Mucosa of gallbladder (tissue), 1 donor: Measurements from ENCODE around the gene MVK. TPM values are rescaled to one million over a fixed set of nuclear protein-coding genes. Genes with fewer than 3 reads are reported as not detected.

Experiments
- DNase-seq: peaks from one replicate; pipeline ENCODE4 v3.0.0-alpha.2; 2020; ENCODE audit warnings: low spot score
- total RNA-seq: library from RNA; stranded (reverse); gene quantifications from one replicate; pipeline ENCODE4 v1.2.1, GENCODE V29; 2021
- donor health status: DM: no; HTN: no; CAD: no.

Gene MVK
- total RNA-seq, 1 donor from 2014 or later = 40.5 TPM

- no peak for DNase-seq
Measured at GRCh38 chr12:109608793-109609192, 35.2 kb downstream of the MVK start.

GRCh38 chr12:109609342-109609741 lies 35.7 kb downstream of the MVK start:
- no peak for DNase-seq

- no peak for DNase-seq
Measured at GRCh38 chr12:109610523-109610922, 36.9 kb downstream of the MVK start.

- no peak for DNase-seq
Measured at GRCh38 chr12:109611223-109611622, 37.6 kb downstream of the MVK start.

- DNase-seq = no peak
Measured at GRCh38 chr12:109612003-109612402, 38.4 kb downstream of the MVK start.

GRCh38 chr12:109612975-109613502 lies 39.4 kb downstream of the MVK start:
- DNase-seq = no peak

- no peak for DNase-seq
Measured at GRCh38 chr12:109613649-109614455, 40.3 kb downstream of the MVK start.

GRCh38 chr12:109615556-109616229 lies 42.1 kb downstream of the MVK start:
- no peak for DNase-seq

- no peak for DNase-seq
Measured at GRCh38 chr12:109617491-109617890, 43.9 kb downstream of the MVK start.

GRCh38 chr12:109618082-109618481 lies 44.5 kb downstream of the MVK start:
- DNase-seq = no peak

GRCh38 chr12:109619002-109619604 lies 45.5 kb downstream of the MVK start:
- DNase-seq = no peak

GRCh38 chr12:109621211-109621694 lies 47.7 kb downstream of the MVK start:
- DNase-seq = no peak

GRCh38 chr12:109621901-109622364 lies 48.3 kb downstream of the MVK start:
- DNase-seq = no peak

GRCh38 chr12:109624467-109624866 lies 50.9 kb downstream of the MVK start:
- DNase-seq = no peak

- DNase-seq = no peak
Measured at GRCh38 chr12:109625131-109625559, 51.6 kb downstream of the MVK start.

GRCh38 chr12:109625749-109626377 lies 52.3 kb downstream of the MVK start:
- DNase-seq = no peak

GRCh38 chr12:109626378-109627115 lies 53.0 kb downstream of the MVK start:
- no peak for DNase-seq

- DNase-seq = no peak
Measured at GRCh38 chr12:109627633-109628032, 54.0 kb downstream of the MVK start.

- no peak for DNase-seq
Measured at GRCh38 chr12:109630107-109630506, 56.5 kb downstream of the MVK start.

- no peak for DNase-seq
Measured at GRCh38 chr12:109630815-109631214, 57.2 kb downstream of the MVK start.

- no peak for DNase-seq
Measured at GRCh38 chr12:109631302-109631701, 57.7 kb downstream of the MVK start.
